ENCODE measurements around the gene TSPAN11. TPM values are rescaled to one million over a fixed set of nuclear protein-coding genes. Genes with fewer than 3 reads are reported as not detected.

The TSPAN11 gene
- total RNA-seq, 1 donor from 2014 or later = 2.5 TPM

DNA sequence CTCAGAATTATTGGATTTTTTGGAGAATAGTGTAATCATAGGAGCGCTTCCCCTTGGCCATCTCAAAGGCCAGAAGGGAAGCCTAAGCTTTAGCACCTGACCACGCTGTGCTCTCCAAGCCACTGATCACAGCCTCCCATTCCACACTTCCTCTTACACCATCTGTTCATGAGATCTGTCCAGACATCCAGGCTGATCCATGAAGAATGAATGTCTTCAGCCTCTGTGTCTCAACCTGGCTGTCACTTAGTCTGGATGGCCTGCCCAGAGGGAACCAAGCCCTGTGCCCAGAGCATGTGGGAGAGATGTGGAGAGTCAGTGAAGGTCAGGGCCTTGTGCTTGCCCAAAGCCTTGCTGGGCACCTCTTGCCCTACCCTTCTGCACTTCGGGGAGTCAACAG lies 40.5 kb downstream of the TSPAN11 start:
- Histone ChIP-seq H3K4me3 (no peak overlapping the region), H3K27ac (no peak overlapping the region), H3K36me3 (no peaks in the 10 kb centered on the region), H3K27me3 (no peaks in the 10 kb centered on the region), H3K9me3 (no peaks in the 10 kb centered on the region), H3K4me1 (peaks cover 17% of the 10 kb centered on the region)
- TF ChIP-seq POLR2A (IDR thresholded peaks at IDR 0.05) = no peak
- TF ChIP-seq POLR2AphosphoS5 (IDR thresholded peaks at IDR 0.05; ENCODE audit: insufficient read depth in 1 of 2, low read depth in 1 of 2) = no peak
- intact Hi-C loops (cut with DNase I) = no loop called here
- no peak for DNase-seq (ENCODE audit: extremely low spot score in 2 of 2)

GRCh38 chr12:30968211-30968610 lies 41.7 kb downstream of the TSPAN11 start:
- peaks cover 17% of the 10 kb centered on the region for H3K4me1 ChIP-seq

GRCh38 chr12:30969006-30969405 lies 42.5 kb downstream of the TSPAN11 start:
- no peak for DNase-seq (ENCODE audit: extremely low spot score in 2 of 2)
- intact Hi-C loops (cut with DNase I) = no loop called here
- Histone ChIP-seq H3K4me3 (no peak overlapping the region), H3K4me1 (peaks cover 17% of the 10 kb centered on the region), H3K9me3 (no peaks in the 10 kb centered on the region), H3K27ac (no peak overlapping the region), H3K27me3 (no peaks in the 10 kb centered on the region), H3K36me3 (no peaks in the 10 kb centered on the region)
- TF ChIP-seq POLR2A (IDR thresholded peaks at IDR 0.05) (no peak), CTCF (IDR thresholded peaks at IDR 0.05) (no peak), POLR2AphosphoS5 (IDR thresholded peaks at IDR 0.05; ENCODE audit: insufficient read depth in 1 of 2, low read depth in 1 of 2) (no peak)

More at GRCh38 chr12:30968211-30968610, 41.7 kb downstream of the TSPAN11 start:
- intact Hi-C loops (cut with DNase I) = no loop called here
- no peaks in the 10 kb centered on the region for H3K36me3 ChIP-seq
- H3K27ac ChIP-seq = no peak overlapping the region
- H3K4me3 ChIP-seq = no peak overlapping the region
- no peaks in the 10 kb centered on the region for H3K9me3 ChIP-seq
- TF ChIP-seq POLR2A (IDR thresholded peaks at IDR 0.05) (no peak), CTCF (IDR thresholded peaks at IDR 0.05) (no peak), POLR2AphosphoS5 (IDR thresholded peaks at IDR 0.05; ENCODE audit: insufficient read depth in 1 of 2, low read depth in 1 of 2) (no peak)
- no peak for DNase-seq (ENCODE audit: extremely low spot score in 2 of 2)
- no peaks in the 10 kb centered on the region for H3K27me3 ChIP-seq

DNA sequence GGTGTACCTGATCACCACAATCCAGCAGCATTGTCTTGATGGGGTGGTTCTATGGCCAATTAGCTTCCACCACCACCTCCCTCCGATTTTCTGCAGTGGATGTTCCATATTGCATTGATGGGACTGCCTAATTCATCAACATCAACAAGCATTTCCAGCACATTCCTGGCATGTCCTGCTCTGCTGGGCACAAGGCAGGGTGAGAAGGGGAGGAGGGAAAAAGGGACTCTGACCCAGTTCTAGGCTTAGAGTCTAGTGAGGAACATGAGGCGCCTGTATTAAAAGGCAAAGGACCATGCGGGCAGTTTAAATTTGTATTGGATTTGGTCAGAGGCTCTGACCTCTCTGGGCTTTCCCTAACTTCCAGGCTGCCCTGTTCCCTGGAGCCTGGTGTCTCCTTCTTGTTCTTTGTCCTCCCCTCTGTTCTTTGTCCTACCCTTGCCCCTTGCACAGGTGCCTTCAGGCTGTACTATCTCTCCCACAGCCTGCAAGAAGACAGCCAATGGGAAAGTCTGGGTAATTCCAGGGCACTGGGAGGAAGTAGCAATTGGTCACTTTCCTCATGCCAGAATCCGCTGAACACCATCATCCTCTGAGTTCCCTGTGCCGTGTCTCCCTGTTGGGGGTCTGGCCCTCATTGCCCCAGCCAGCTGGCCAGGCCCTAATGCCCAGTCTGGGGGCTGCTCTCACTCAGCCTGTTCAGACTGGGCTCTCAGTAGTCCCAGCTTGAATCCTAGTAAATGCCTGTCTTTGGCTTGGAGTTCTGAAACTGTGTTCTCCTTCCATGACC lies 43.3 kb downstream of the TSPAN11 start:
- Histone ChIP-seq H3K4me1 (peaks cover 17% of the 10 kb centered on the region), H3K36me3 (no peaks in the 10 kb centered on the region), H3K9me3 (no peaks in the 10 kb centered on the region), H3K4me3 (no peak overlapping the region), H3K27ac (no peak overlapping the region), H3K27me3 (no peaks in the 10 kb centered on the region)
- DNase-seq (ENCODE audit: extremely low spot score in 2 of 2) = no peak
- TF ChIP-seq POLR2A (IDR thresholded peaks at IDR 0.05) = no peak
- TF ChIP-seq POLR2AphosphoS5 (IDR thresholded peaks at IDR 0.05; ENCODE audit: insufficient read depth in 1 of 2, low read depth in 1 of 2) = no peak
- intact Hi-C loops (cut with DNase I) = no loop called here

DNA sequence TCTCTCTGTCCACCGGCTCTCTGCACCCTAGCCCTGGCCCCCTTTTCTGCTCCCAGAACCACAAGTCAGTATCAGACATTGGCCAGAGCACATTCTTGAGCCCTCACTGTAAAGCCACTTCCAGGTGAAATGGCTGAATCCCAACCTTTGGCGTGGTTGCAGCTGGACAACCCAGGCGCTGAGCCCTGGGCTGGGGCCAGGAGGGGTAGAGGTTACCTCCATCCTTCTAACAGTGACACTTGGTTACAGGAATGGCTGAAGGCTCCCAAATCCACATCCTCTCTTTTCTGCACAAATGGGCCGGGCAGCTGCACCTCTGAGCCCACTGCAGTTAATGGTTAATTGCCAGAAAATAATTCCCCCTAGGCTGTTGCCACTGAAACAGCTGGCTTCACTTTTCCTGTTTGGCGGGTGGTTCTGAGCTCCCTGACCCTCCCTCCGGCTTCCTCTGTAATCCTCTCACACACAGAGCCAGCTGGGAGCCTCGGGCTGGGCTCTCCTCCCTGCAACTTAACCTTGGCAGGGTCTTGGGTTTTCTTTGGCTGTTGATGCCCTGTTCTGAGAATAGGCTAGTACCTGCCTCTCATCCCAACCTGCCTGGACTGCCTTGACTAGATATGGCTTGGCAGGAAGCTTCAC lies 44.1 kb downstream of the TSPAN11 start:
- TF ChIP-seq POLR2A (IDR thresholded peaks at IDR 0.05) (no peak), CTCF (IDR thresholded peaks at IDR 0.05) (no peak), POLR2AphosphoS5 (IDR thresholded peaks at IDR 0.05; ENCODE audit: insufficient read depth in 1 of 2, low read depth in 1 of 2) (no peak)
- DNase-seq (ENCODE audit: extremely low spot score in 2 of 2) = no peak
- Histone ChIP-seq H3K36me3 (no peaks in the 10 kb centered on the region), H3K27ac (no peak overlapping the region), H3K4me1 (peaks cover 17% of the 10 kb centered on the region), H3K27me3 (no peaks in the 10 kb centered on the region), H3K9me3 (no peaks in the 10 kb centered on the region), H3K4me3 (no peak overlapping the region)
- intact Hi-C loops (cut with DNase I) = no loop called here

- TF ChIP-seq POLR2A (IDR thresholded peaks at IDR 0.05) = no peak
- TF ChIP-seq CTCF (IDR thresholded peaks at IDR 0.05) = no peak
- TF ChIP-seq POLR2AphosphoS5 (IDR thresholded peaks at IDR 0.05; ENCODE audit: insufficient read depth in 1 of 2, low read depth in 1 of 2) = no peak
- DNase-seq (ENCODE audit: extremely low spot score in 2 of 2) = no peak
- Histone ChIP-seq H3K27ac (no peak overlapping the region), H3K27me3 (no peaks in the 10 kb centered on the region), H3K4me1 (peaks cover 21% of the 10 kb centered on the region), H3K36me3 (no peaks in the 10 kb centered on the region), H3K9me3 (no peaks in the 10 kb centered on the region), H3K4me3 (no peak overlapping the region)
- intact Hi-C loops (cut with DNase I) = no loop called here
These were observed 45.5 kb downstream of the TSPAN11 start for GRCh38 chr12:30972035-30972434.
